Measurements from ENCODE around the gene NBEAL2.

NBEAL2 gene

GRCh38 chr3:46947546-46947901 lies 31.9 kb upstream of the NBEAL2 start:
- no peak for DNase-seq
- Histone ChIP-seq H3K27me3 (no peaks in the 10 kb centered on the region), H3K4me3 (no peak overlapping the region), H3K27ac (peak overlapping the region in 1 of 2 donors; percentile 45), H3K9me3 (no peaks in the 10 kb centered on the region), H3K36me3 (no peaks in the 10 kb centered on the region), H3K4me1 (peaks cover 0 to 78% (median 50%) of the 10 kb centered on the region in 4 donors)
- TF ChIP-seq CTCF (IDR thresholded peaks at IDR 0.05) = no peak
- intact Hi-C loops (cut with DNase I; ENCODE audit: low total_unique reads) = no loop called here

GRCh38 chr3:46947981-46948791 lies 31.3 kb upstream of the NBEAL2 start:
- Histone ChIP-seq H3K27me3 (no peaks in the 10 kb centered on the region), H3K27ac (peak overlapping the region in 1 of 2 donors; percentile 45), H3K4me3 (no peak overlapping the region), H3K36me3 (no peaks in the 10 kb centered on the region), H3K4me1 (peaks cover 0 to 79% (median 50%) of the 10 kb centered on the region in 4 donors), H3K9me3 (no peaks in the 10 kb centered on the region)
- DNase-seq = peak in 1 of 2 donors; percentile 64
- no peak for TF ChIP-seq CTCF (IDR thresholded peaks at IDR 0.05)
- intact Hi-C loops (cut with DNase I; ENCODE audit: low total_unique reads) = no loop called here

GRCh38 chr3:46948830-46949671 lies 30.4 kb upstream of the NBEAL2 start:
- TF ChIP-seq CTCF (IDR thresholded peaks at IDR 0.05) = no peak
- H3K9me3 ChIP-seq = no peaks in the 10 kb centered on the region
- DNase-seq = no peak
- H3K4me3 ChIP-seq = no peak overlapping the region
- peaks cover 0 to 78% (median 51%) of the 10 kb centered on the region in 4 donors for H3K4me1 ChIP-seq
- peak overlapping the region in 1 of 2 donors; percentile 5 for H3K27ac ChIP-seq
- H3K27me3 ChIP-seq = no peaks in the 10 kb centered on the region
- intact Hi-C loops (cut with DNase I; ENCODE audit: low total_unique reads) = no loop called here
- H3K36me3 ChIP-seq = no peaks in the 10 kb centered on the region

- intact Hi-C loops (cut with DNase I; ENCODE audit: low total_unique reads) = no loop called here
- no peak for TF ChIP-seq CTCF (IDR thresholded peaks at IDR 0.05)
Observed at GRCh38 chr3:46950177-46950576, 29.3 kb upstream of the NBEAL2 start.

GRCh38 chr3:46950650-46951241 lies 28.7 kb upstream of the NBEAL2 start:
- Histone ChIP-seq H3K4me1 (peaks cover 0 to 78% (median 56%) of the 10 kb centered on the region in 4 donors), H3K36me3 (no peaks in the 10 kb centered on the region), H3K4me3 (no peak overlapping the region), H3K27ac (no peak overlapping the region), H3K27me3 (no peaks in the 10 kb centered on the region), H3K9me3 (no peaks in the 10 kb centered on the region)
- intact Hi-C loops (cut with DNase I; ENCODE audit: low total_unique reads) = no loop called here
- DNase-seq = peak in 1 of 2 donors; percentile 54
- TF ChIP-seq CTCF (IDR thresholded peaks at IDR 0.05) = no peak

More at GRCh38 chr3:46950177-46950576, 29.3 kb upstream of the NBEAL2 start:
- Histone ChIP-seq H3K4me3 (no peak overlapping the region), H3K27ac (no peak overlapping the region), H3K27me3 (no peaks in the 10 kb centered on the region), H3K36me3 (no peaks in the 10 kb centered on the region), H3K4me1 (peaks cover 0 to 74% (median 52%) of the 10 kb centered on the region in 4 donors), H3K9me3 (no peaks in the 10 kb centered on the region)
- DNase-seq = no peak

Measured in tibial artery (tissue), 4 donors.